Measurements from ENCODE around the gene RIPOR3. TPM values are rescaled to one million over a fixed set of nuclear protein-coding genes. Genes with fewer than 3 reads are reported as not detected.
A peak's percentile ranks its signal among the peaks of the same experiment; 100 is the strongest.
"Not testable (repeated sequence)": the region's sequence is repeated elsewhere in the genome, so short reads cannot be mapped to it uniquely, and the experiment has no call there.

Gene RIPOR3
- total RNA-seq, 2 experiments from 2014 or later = not detected

GRCh38 chr20:50671010-50671409 is 20.3 kb downstream of the RIPOR3 start:
- H3K27me3 Mint-ChIP-seq (ENCODE audit: low read depth); intact Hi-C loops (cut with micrococcal nuclease); H3K27ac Mint-ChIP-seq; H3K4me1 Mint-ChIP-seq (ENCODE audit: low read depth); H3K36me3 Mint-ChIP-seq (ENCODE audit: low read depth); H3K9me3 Mint-ChIP-seq; DNase-seq; H3K4me3 Mint-ChIP-seq; CTCF ChIA-PET: not testable (repeated sequence)

- intact Hi-C loops (cut with micrococcal nuclease) = no loop called here
- H3K4me1 Mint-ChIP-seq (ENCODE audit: low read depth) = no peaks in the 10 kb centered on the region
- H3K4me3 Mint-ChIP-seq = no peak overlapping the region
- H3K9me3 Mint-ChIP-seq = no peaks in the 10 kb centered on the region
- no peak for DNase-seq
- H3K27ac Mint-ChIP-seq = no peak overlapping the region
- no peaks in the 10 kb centered on the region for H3K27me3 Mint-ChIP-seq (ENCODE audit: low read depth)
- H3K36me3 Mint-ChIP-seq (ENCODE audit: low read depth) = no peaks in the 10 kb centered on the region
- CTCF ChIA-PET = interaction anchor here (0.6 kb wide), 1 partner anchor 50 kb away, joined by 4 read pairs; no protein-coding TSS in a partner anchor
These were observed 21.0 kb downstream of the RIPOR3 start for GRCh38 chr20:50670126-50670862.

GRCh38 chr20:50668798-50669197 is 22.5 kb downstream of the RIPOR3 start:
- no peaks in the 10 kb centered on the region for H3K36me3 Mint-ChIP-seq (ENCODE audit: low read depth)
- no peak overlapping the region for H3K27ac Mint-ChIP-seq
- no peak overlapping the region for H3K4me3 Mint-ChIP-seq
- no peaks in the 10 kb centered on the region for H3K9me3 Mint-ChIP-seq
- intact Hi-C loops (cut with micrococcal nuclease) = no loop called here
- H3K27me3 Mint-ChIP-seq (ENCODE audit: low read depth) = no peaks in the 10 kb centered on the region
- DNase-seq = no peak
- CTCF ChIA-PET = no interaction called here
- H3K4me1 Mint-ChIP-seq (ENCODE audit: low read depth) = no peaks in the 10 kb centered on the region

GRCh38 chr20:50668326-50668725 is 23.0 kb downstream of the RIPOR3 start:
- no peaks in the 10 kb centered on the region for H3K27me3 Mint-ChIP-seq (ENCODE audit: low read depth)
- no peak overlapping the region for H3K27ac Mint-ChIP-seq
- no peaks in the 10 kb centered on the region for H3K4me1 Mint-ChIP-seq (ENCODE audit: low read depth)
- CTCF ChIA-PET = interaction anchor here (2.1 kb wide), 1 partner anchor 81 kb away, joined by 18 read pairs; no protein-coding TSS in a partner anchor
- no peak for DNase-seq
- no peaks in the 10 kb centered on the region for H3K9me3 Mint-ChIP-seq
- intact Hi-C loops (cut with micrococcal nuclease) = no loop called here
- no peak overlapping the region for H3K4me3 Mint-ChIP-seq
- H3K36me3 Mint-ChIP-seq (ENCODE audit: low read depth) = no peaks in the 10 kb centered on the region

GRCh38 chr20:50666709-50667298 is 24.5 kb downstream of the RIPOR3 start:
- CTCF ChIA-PET = interaction anchor here (0.6 to 2.1 kb wide), 3 partner anchors 8 to 87 kb away, joined by 3 to 18 read pairs (median 7); no protein-coding TSS in a partner anchor
- Mint-ChIP-seq H3K36me3 (ENCODE audit: low read depth) (no peaks in the 10 kb centered on the region), H3K4me3 (no peak overlapping the region), H3K4me1 (ENCODE audit: low read depth) (no peaks in the 10 kb centered on the region), H3K27me3 (ENCODE audit: low read depth) (no peaks in the 10 kb centered on the region), H3K27ac (no peak overlapping the region), H3K9me3 (no peaks in the 10 kb centered on the region)
- no peak for DNase-seq
- intact Hi-C loops (cut with micrococcal nuclease) = no loop called here

GRCh38 chr20:50664254-50664653 is 27.1 kb downstream of the RIPOR3 start:
- intact Hi-C loops (cut with micrococcal nuclease) = no loop called here
- CTCF ChIA-PET = interaction anchor here (1.1 to 2.2 kb wide), 2 partner anchors 28 to 86 kb away, joined by 4 to 8 read pairs; no protein-coding TSS in a partner anchor
- H3K4me3 Mint-ChIP-seq = no peak overlapping the region
- H3K27ac Mint-ChIP-seq = no peak overlapping the region
- H3K4me1 Mint-ChIP-seq (ENCODE audit: low read depth) = no peaks in the 10 kb centered on the region
- H3K36me3 Mint-ChIP-seq (ENCODE audit: low read depth) = no peaks in the 10 kb centered on the region
- no peak for DNase-seq
- no peaks in the 10 kb centered on the region for H3K9me3 Mint-ChIP-seq
- no peaks in the 10 kb centered on the region for H3K27me3 Mint-ChIP-seq (ENCODE audit: low read depth)

GRCh38 chr20:50663095-50663821 is 28.1 kb downstream of the RIPOR3 start:
- Mint-ChIP-seq H3K9me3 (no peaks in the 10 kb centered on the region), H3K36me3 (ENCODE audit: low read depth) (no peaks in the 10 kb centered on the region), H3K27ac (no peak overlapping the region), H3K4me1 (ENCODE audit: low read depth) (no peaks in the 10 kb centered on the region), H3K27me3 (ENCODE audit: low read depth) (no peaks in the 10 kb centered on the region), H3K4me3 (no peak overlapping the region)
- CTCF ChIA-PET = interaction anchor here (0.6 to 2.2 kb wide), 2 partner anchors 33 to 87 kb away, joined by 3 to 8 read pairs; no protein-coding TSS in a partner anchor
- intact Hi-C loops (cut with micrococcal nuclease) = loop anchor here (1.0 kb wide), 1 partner anchor 86 kb away; no protein-coding TSS in a partner anchor
- peak; percentile 41 for DNase-seq

GRCh38 chr20:50659975-50660670 is 31.2 kb downstream of the RIPOR3 start:
- Mint-ChIP-seq H3K9me3 (no peaks in the 10 kb centered on the region), H3K27ac (no peak overlapping the region), H3K4me1 (ENCODE audit: low read depth) (no peaks in the 10 kb centered on the region), H3K4me3 (no peak overlapping the region), H3K27me3 (ENCODE audit: low read depth) (no peaks in the 10 kb centered on the region), H3K36me3 (ENCODE audit: low read depth) (no peaks in the 10 kb centered on the region)
- intact Hi-C loops (cut with micrococcal nuclease) = no loop called here
- CTCF ChIA-PET = interaction anchor here (0.5 to 0.7 kb wide), 4 partner anchors 20 to 216 kb away, joined by 3 to 4 read pairs (median 4); no protein-coding TSS in a partner anchor
- no peak for DNase-seq

- DNase-seq = no peak
- Mint-ChIP-seq H3K4me3 (no peak overlapping the region), H3K27ac (no peak overlapping the region), H3K27me3 (ENCODE audit: low read depth) (no peaks in the 10 kb centered on the region), H3K36me3 (ENCODE audit: low read depth) (no peaks in the 10 kb centered on the region), H3K4me1 (ENCODE audit: low read depth) (no peaks in the 10 kb centered on the region), H3K9me3 (no peaks in the 10 kb centered on the region)
- CTCF ChIA-PET = interaction anchor here (0.6 kb wide), 3 partner anchors 8 to 55 kb away, joined by 3 to 7 read pairs (median 6); no protein-coding TSS in a partner anchor
- intact Hi-C loops (cut with micrococcal nuclease) = no loop called here
These were observed 32.5 kb downstream of the RIPOR3 start for GRCh38 chr20:50658804-50659380.

GRCh38 chr20:50655311-50655880 is 35.9 kb downstream of the RIPOR3 start:
- Mint-ChIP-seq H3K4me1 (ENCODE audit: low read depth) (no peaks in the 10 kb centered on the region), H3K27me3 (ENCODE audit: low read depth) (no peaks in the 10 kb centered on the region), H3K9me3 (no peaks in the 10 kb centered on the region), H3K4me3 (no peak overlapping the region), H3K36me3 (ENCODE audit: low read depth) (no peaks in the 10 kb centered on the region), H3K27ac (no peak overlapping the region)
- DNase-seq = no peak
- intact Hi-C loops (cut with micrococcal nuclease) = no loop called here
- CTCF ChIA-PET = interaction anchor here (1.2 to 1.5 kb wide), 2 partner anchors 23 to 94 kb away, joined by 3 to 4 read pairs; no protein-coding TSS in a partner anchor

GRCh38 chr20:50654904-50655303 is 36.4 kb downstream of the RIPOR3 start:
- no peaks in the 10 kb centered on the region for H3K27me3 Mint-ChIP-seq (ENCODE audit: low read depth)
- no peak overlapping the region for H3K27ac Mint-ChIP-seq
- DNase-seq = no peak
- intact Hi-C loops (cut with micrococcal nuclease) = no loop called here
- H3K9me3 Mint-ChIP-seq = no peaks in the 10 kb centered on the region
- H3K36me3 Mint-ChIP-seq (ENCODE audit: low read depth) = no peaks in the 10 kb centered on the region
- H3K4me3 Mint-ChIP-seq = no peak overlapping the region
- CTCF ChIA-PET = interaction anchor here (1.2 to 1.5 kb wide), 2 partner anchors 22 to 94 kb away, joined by 3 to 4 read pairs; no protein-coding TSS in a partner anchor
- H3K4me1 Mint-ChIP-seq (ENCODE audit: low read depth) = no peaks in the 10 kb centered on the region

Measured in activated naive CD4-positive, alpha-beta T cell treated with anti-CD3 and anti-CD28 coated beads for 36 hours (primary cell).